Skin epidermis (tissue), 12 donors: Measurements from ENCODE around the gene TOGARAM2.
A peak's percentile ranks its signal among the peaks of the same experiment; 100 is the strongest.
"Not testable (repeated sequence)": the region's sequence is repeated elsewhere in the genome, so short reads cannot be mapped to it uniquely, and the experiment has no call there.

Source experiments
- H3K27ac ChIP-seq, 21 experiments: fragments of 200-600 bp; sonication (generic) in 11 of 21; one replicate each; pipeline ENCODE4 v1.5.0; 2020; ENCODE audit warnings: mild to moderate bottlenecking in 3 of 21, inconsistent platforms in 2 of 21, moderate library complexity in 2 of 21
- H3K4me3 ChIP-seq, 7 experiments: fragments of 200-600 bp; sonication (generic) in 2 of 7; one replicate each; pipeline ENCODE4 v1.5.0; 2020; ENCODE audit warnings: inconsistent platforms in 2 of 7, mild to moderate bottlenecking in 2 of 7, moderate library complexity in 1 of 7

TOGARAM2 gene

DNA sequence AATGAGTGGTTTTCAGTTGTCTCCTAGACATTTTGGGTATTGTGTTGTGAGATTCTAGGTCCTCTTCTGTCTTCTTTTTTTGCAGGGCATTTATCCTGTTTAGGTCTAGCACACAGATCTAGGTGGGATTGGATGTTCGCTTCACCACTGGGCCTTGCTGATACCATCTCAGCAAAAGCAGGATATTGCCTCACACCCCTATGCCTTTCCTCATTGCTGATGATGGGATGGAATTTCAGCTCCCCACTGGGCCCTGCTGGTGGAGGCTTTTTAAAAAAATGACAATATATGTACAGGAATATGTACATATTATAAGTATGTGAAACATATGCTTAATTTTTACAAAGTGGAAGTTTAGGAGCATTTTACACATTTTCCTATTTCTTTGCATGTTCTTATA, 5.4 kb upstream of the TOGARAM2 start:
- Histone ChIP-seq H3K27ac (no peak overlapping the region), H3K4me3 (no peak overlapping the region)

GRCh38 chr2:28976584-28976983, 4.5 kb upstream of the TOGARAM2 start:
- no peak overlapping the region for H3K4me3 ChIP-seq
- H3K27ac ChIP-seq, result no peak overlapping the region

GRCh38 chr2:28977176-28977875, 3.8 kb upstream of the TOGARAM2 start:
- Histone ChIP-seq H3K4me3 (no peak overlapping the region), H3K27ac (no peak overlapping the region)

GRCh38 chr2:28978001-28978400, 3.1 kb upstream of the TOGARAM2 start:
- H3K27ac ChIP-seq, H3K4me3 ChIP-seq: not testable (repeated sequence)

GRCh38 chr2:28978606-28979005, 2.5 kb upstream of the TOGARAM2 start:
- Histone ChIP-seq H3K27ac (no peak overlapping the region), H3K4me3 (no peak overlapping the region)

DNA sequence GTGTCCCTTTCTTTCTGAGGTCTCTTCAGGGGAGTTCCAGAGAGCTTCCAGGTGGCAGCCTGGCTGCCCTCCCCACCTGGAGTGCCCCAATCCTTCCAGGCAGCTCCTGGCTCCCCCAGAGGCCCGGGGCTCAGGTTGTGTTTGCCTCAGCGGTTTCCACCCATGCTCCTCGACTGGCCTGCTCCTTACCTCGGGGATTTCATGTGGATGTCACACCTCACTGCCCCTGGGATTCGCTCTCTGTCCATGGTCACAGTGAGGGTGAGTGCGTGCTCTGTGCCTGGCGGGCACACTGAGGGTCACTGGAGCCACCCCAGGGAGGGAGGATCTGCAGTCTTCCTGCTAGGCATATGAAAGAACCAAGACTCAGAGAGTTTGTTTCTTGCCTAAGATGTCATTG, 2.1 kb upstream of the TOGARAM2 start:
- no peak overlapping the region for H3K27ac ChIP-seq
- H3K4me3 ChIP-seq, result no peak overlapping the region

- no peak overlapping the region for H3K27ac ChIP-seq
- no peak overlapping the region for H3K4me3 ChIP-seq
Measured at GRCh38 chr2:28979576-28980366, 1.3 kb upstream of the TOGARAM2 start.

GRCh38 chr2:28980368-28981015, 606 bp upstream of the TOGARAM2 start:
- H3K4me3 ChIP-seq, result no peak overlapping the region
- peak overlapping the region in 2 of 21 experiments; percentile 16 to 83 for H3K27ac ChIP-seq

DNA sequence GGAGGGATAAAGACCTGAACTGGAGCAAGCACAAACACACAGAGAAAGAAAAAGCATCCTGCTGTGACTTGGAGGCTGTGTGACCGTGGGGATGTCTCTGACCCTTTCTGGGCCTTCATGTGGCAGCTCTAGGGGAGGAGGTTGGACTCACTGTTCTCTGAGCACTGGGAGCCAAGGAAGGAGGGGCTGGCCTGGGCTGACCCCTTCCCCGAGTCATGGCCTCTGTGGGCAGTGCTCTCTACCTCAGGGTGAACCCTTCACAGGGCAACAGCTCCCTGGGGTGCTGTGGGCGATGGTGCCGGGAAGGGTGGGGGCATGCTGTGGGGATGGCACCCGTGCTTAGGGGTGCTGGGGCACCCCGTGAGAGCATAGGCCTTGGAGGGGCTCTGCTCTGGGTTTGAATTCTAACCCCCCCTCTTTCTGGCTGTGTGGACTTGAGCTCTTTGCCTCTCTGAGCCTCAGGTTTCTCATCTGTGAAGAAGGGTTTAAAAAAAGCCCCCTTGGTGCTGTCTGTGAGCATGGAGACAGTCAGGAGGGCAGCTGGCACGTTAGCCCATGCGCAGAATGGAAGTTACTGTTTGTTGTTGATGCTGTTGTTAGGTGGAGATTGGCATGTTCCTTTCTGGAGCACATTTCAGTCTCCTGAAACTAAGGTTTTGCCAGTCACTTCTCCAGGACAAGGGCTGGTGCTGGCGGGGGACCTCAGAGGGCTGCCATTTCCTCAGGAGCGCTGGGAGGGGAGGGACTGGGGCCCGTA, 700 bp downstream of the TOGARAM2 start:
- no peak overlapping the region for H3K4me3 ChIP-seq
- peak overlapping the region in 8 of 21 experiments; percentile 1 to 83 (median 42) for H3K27ac ChIP-seq

GRCh38 chr2:28982381-28982950, 1.4 kb downstream of the TOGARAM2 start:
- peak overlapping the region in 3 of 21 experiments; percentile 30 to 79 (median 60) for H3K27ac ChIP-seq

GRCh38 chr2:28986429-28986828, 5.3 kb downstream of the TOGARAM2 start:
- H3K27ac ChIP-seq, result no peak overlapping the region
- no peak overlapping the region for H3K4me3 ChIP-seq

More at GRCh38 chr2:28982381-28982950, 1.4 kb downstream of the TOGARAM2 start:
- no peak overlapping the region for H3K4me3 ChIP-seq

- no peak overlapping the region for H3K27ac ChIP-seq
Measured at GRCh38 chr2:28989973-28990372, 8.9 kb downstream of the TOGARAM2 start.

DNA sequence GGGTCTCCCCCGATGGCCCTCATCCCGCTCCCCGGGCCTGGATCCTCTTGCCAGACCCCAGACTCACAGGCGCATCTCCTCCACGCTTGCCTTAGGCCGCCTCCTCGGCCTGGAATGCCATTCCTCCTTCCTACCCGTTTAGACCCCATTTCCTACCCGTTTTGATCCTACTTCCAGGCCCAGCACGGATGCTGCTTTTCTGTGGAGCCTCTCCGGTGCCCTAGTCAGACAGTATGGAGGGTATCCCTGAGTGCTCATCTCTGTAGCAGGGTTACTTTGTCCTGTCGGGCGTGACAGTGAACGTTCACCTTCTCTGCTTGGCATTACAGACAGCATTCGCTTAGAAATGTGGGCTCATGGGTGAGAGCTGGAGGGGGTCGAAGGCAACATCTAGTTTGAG, 9.3 kb downstream of the TOGARAM2 start:
- H3K4me3 ChIP-seq, result no peak overlapping the region
- no peak overlapping the region for H3K27ac ChIP-seq

More at GRCh38 chr2:28989973-28990372, 8.9 kb downstream of the TOGARAM2 start:
- H3K4me3 ChIP-seq, result no peak overlapping the region

DNA sequence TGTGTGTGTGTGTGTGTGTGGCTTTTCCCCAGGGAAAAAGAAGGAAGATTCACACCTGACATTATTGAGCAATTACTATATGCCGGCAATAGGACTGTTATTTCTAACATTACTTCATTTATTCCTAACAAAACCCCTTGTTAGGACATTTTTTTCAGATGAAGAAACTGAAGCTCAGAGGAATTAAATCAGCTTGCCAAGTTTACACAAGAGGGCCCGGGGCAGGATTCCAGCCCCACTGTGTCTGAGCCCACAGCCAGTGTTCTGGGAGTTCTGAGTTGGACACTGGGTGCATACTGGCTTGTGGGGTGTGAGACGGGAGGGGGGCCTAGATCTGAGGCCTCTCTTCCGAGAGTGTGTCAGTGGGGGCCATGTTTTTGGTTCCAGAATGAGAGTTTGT, 9.9 kb downstream of the TOGARAM2 start:
- H3K4me3 ChIP-seq, result no peak overlapping the region
- peak overlapping the region in 2 of 21 experiments; percentile 44 to 65 for H3K27ac ChIP-seq

GRCh38 chr2:28991460-28991859, 10.4 kb downstream of the TOGARAM2 start:
- H3K27ac ChIP-seq, result peak overlapping the region in 4 of 21 experiments; percentile 26 to 65 (median 38)
- H3K4me3 ChIP-seq, result no peak overlapping the region

GRCh38 chr2:28993206-28993960, 12.3 kb downstream of the TOGARAM2 start:
- Histone ChIP-seq H3K27ac (peak overlapping the region in 1 of 21 experiments; percentile 17), H3K4me3 (no peak overlapping the region)

- no peak overlapping the region for H3K4me3 ChIP-seq
- H3K27ac ChIP-seq, result peak overlapping the region in 1 of 21 experiments; percentile 17
Measured at GRCh38 chr2:28994074-28994473, 13.0 kb downstream of the TOGARAM2 start.

DNA sequence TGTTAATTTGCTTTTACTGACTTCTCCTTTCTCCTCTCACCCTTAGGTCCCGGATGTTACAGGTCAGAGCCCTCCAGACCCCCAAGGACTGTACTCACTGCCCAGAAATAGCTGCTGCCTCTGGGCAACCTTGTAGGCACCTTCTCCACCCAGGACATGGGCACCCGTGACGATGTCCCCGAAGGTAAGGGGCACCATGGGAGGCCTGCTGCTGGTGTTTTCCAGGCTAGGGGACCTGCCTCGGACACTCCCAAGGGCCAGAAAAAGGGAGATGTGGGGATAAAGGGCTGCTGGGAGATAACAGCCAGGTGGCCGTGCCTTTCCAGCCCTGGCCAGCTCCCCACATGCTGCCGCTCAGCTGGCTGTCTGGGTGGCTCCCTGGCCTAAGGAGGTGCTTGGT, 13.6 kb downstream of the TOGARAM2 start:
- no peak overlapping the region for H3K4me3 ChIP-seq
- H3K27ac ChIP-seq, result no peak overlapping the region
